ENCODE data around the gene UGT8.

GRCh38 chr4:114588305-114588704 is 10.3 kb upstream of the UGT8 start:
- no peak for TF ChIP-seq CTCF (conservative IDR thresholded peaks at IDR 0.05; ENCODE audit: low read length)
- TF ChIP-seq EZH2phosphoT487 (IDR thresholded peaks at IDR 0.05; ENCODE audit: borderline replicate concordance, low read depth, low read length), result no peak
